Activated gamma-delta T cell treated with anti-CD3 and anti-CD28 coated beads, Interleukin-2, amount 50 U/mL, for 16 hours (primary cell): ENCODE data around the gene CAMK1D.
A peak's percentile ranks its signal among the peaks of the same experiment; 100 is the strongest.

Experiments used
- DNase-seq: peaks from one replicate; pipeline ENCODE4 v3.0.0-alpha.2; 2020; ENCODE audit warnings: low read depth

CAMK1D gene

DNA sequence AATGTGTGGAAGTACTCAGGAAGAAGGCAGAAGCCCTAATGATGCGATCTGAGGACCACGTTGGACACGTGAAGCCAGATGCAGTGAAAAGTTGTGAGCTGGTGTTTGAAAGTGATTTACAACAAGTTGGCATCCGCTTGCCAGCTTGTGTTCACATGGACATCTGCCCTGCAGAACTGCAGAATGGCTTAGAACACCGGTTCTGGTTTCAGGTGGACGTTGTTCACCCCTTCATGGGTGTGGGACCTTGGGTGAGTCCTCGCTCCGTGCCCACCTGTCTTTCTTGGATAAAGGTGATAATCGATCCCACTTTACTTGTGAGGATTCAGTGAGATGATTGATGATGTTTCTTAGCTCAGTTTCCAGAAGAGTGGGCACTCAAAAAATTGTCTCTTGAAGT lies 53.8 kb downstream of the CAMK1D start:
- no peak for DNase-seq

DNA sequence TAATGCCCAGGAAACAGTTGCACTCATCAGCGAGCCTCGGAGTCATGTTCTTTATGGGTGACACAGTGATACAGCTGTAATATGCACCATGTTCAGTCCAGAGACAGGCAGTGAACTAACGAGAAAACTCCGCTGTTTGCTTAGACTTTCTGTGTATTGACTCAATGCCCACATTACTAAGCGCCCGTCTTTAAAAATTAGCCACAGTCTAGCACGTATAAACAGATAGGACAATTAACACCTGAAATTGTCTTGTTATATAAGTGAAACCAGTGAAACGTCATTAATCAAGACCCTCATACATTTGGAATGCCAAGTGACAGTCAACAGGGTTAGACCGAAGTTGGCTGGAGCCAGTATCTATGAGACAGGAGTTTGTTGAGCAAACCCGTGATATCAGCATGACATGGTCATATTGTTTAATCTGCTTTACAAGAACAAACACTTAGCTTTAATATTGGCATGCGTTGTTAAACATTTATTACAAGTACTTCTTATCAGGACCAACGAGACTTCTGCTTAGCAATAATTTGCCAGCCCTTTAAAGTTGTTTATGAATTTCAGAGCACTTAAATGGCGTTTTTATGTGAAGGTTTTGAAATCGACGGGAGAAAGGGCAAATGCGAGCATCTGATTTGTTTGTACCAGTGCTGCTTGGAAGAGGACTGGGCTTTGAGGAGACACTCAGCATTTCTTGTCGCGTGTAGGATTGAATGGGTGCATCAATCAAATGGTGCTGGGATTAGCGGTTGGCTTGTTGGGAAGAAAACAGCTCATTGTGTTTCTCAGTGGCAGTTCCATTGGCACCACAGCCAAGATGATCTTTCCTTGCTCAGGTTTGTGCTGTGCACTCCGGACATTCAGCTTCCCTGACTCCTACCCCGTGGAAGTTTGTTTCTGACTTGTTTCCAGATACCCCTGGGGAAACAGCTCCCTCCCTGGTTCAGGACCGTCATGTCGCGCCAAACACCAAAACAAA lies 56.3 kb downstream of the CAMK1D start:
- no peak for DNase-seq

DNA sequence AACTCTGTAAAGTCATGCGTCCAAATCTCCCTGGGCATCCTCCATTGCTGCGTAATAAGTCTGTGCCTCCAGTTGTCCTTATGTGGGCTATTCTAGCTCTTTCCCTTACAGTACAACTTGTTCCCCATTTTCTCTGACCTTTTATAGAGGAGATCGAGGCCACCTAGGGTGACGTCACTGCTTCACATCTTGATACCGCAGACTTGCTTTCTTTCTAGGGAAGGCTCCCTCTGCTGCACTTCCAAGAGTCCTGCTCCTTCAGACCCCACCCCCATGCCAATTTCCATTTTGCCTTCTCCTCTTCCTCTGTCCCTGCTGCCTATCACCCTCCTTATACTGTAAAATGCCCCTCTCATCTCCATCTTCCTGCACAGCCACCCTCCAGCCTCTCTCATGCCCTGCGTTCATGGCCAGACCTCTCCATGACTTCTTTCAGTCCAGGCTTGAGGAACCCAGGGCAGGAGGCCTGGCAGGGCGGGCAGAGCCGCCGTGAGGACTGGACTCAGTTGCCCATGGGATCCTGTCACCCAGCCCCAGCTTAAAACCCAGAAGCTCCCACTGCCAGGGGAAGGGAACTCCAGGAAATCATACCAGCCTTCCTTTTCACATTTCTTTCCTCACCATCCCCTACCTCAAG lies 57.5 kb downstream of the CAMK1D start:
- no peak for DNase-seq

DNA sequence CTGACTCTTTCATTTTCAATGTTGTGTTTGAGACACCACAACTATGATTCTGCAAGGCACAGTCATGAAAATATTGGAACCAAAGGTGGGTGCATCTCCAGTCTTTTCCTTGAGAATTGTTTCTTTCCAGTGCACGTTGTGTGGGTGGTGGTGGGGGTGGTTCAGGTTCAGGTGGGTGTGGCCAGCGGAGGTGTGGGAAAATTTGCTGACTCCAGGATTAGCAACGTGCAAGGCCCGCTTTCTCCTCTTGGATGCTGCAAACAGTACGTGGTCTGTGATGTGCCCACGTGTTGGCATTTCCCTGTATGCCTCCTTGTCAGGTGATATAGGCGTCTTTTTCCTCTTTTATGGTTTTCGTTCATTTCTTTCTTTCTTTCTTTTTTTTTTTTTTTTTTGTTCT lies 59.1 kb downstream of the CAMK1D start:
- DNase-seq, result no peak

DNA sequence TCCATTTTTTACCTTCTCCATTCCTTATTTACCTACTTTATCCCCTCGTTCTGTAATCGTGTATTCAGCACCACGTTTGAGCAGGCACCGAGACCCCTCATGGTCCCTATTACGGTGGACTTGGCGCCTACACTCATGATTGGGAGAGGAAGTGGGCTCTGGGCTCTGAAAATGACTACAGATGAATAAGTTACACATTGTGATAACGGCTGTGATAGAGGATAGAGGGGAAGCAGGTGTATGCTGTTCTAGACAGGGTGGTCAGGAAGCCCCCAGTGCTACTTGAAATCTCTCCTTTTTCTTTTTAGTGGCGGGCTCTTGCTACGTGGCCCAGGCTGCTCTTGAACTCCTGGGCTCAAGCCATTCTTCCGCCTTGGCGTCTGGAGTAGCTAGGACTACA lies 59.8 kb downstream of the CAMK1D start:
- DNase-seq, result no peak

DNA sequence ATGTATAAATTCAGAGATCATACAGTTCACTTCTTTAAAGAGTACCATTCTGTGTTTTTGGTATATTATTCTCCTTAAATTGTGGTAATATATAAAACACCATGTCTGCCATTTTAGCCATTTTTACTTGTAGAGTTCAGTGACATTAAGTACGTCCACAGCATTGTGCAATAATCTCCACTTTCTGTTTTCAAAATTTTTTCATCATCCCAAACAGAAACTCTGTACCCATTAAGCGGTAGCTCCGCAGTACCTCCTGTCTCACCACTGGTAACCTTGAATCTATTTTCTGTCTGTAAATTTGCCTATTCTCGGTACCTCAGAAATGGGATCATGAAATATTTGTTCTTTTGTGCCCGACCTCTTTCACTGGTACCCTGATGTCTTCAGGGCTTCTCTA lies 60.3 kb downstream of the CAMK1D start:
- DNase-seq, result no peak

DNA sequence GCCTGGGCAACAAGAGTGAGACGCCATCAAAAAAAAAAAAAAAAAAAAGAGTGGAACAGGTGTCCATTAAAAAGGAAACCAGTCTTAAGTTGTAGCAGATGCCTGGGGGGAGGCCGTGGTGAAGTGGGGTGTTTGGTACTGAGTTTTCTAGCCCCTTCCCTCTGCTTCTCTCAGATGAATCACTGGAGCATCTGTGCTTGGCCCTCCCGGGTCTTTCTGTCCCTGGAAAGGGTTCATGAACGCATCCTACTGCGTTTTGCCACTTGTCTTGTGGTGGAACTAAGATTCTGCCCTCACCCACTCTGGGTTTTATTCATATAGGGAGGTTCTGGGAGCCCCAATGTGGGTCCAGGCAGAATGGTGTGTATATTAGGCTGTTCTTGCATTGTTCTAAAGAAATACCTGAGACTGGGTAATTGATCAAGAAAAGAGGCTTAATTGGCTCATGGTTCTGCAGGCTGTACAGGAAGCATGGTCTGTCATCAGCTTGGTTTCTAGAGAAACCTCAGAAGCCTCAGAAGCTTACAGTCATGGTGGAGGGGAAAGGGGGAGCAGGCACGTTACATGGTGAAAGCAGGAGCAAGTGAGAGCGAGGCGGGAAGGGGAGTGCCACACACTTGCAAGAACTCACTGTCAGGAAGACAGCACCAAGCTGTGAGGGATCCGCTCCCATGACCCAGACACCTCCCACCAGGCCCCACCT lies 63.5 kb downstream of the CAMK1D start:
- no peak for DNase-seq

DNA sequence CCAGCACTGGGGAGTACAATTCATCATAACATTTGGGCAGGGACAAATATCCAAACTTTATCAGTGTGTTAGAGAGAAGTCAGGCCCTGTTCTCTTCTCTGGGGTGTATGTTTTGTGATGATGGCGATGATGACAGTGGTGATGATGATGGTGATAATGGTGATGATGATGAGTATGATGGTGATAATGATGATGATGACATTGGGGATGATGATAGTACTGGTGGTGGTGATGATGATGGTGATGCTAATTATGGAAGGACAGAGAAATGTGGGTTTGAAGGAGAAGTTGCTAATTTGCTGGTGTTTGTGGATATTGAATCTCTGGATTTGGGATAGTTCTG lies 64.0 kb downstream of the CAMK1D start:
- no peak for DNase-seq

DNA sequence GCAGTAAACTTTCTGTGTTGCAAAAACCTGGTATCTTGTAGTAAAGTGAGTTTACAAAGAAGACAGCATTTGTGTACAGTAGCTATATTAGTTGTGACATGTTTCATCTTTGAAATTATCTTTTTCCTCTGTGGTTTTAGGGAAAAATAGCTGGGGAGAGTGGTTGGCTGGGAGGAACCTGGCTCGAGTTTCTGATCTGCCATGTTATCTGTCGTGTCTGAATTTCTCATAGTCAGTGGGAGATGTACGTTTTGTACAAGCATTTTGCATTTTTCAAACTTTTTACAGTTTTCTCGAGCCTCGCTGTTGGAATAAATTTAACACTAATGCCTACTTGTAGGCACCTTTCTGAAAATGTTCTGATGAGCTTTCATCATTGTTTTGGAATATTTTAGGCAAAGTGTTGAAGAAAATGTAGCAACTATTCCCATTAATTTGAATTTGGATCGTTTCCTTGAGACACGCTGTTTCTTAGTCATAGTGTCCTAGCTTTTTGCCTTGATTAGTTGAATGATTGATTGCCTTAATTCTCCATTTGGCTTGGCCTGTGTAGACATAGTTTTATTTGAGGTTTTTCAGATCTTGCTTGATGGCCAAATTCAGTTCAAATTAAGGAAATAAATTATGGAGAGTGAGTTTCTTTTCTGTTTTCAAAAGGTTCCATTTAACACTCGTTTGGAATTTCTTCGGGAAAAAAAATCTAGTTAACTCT lies 65.1 kb downstream of the CAMK1D start:
- DNase-seq, result no peak

DNA sequence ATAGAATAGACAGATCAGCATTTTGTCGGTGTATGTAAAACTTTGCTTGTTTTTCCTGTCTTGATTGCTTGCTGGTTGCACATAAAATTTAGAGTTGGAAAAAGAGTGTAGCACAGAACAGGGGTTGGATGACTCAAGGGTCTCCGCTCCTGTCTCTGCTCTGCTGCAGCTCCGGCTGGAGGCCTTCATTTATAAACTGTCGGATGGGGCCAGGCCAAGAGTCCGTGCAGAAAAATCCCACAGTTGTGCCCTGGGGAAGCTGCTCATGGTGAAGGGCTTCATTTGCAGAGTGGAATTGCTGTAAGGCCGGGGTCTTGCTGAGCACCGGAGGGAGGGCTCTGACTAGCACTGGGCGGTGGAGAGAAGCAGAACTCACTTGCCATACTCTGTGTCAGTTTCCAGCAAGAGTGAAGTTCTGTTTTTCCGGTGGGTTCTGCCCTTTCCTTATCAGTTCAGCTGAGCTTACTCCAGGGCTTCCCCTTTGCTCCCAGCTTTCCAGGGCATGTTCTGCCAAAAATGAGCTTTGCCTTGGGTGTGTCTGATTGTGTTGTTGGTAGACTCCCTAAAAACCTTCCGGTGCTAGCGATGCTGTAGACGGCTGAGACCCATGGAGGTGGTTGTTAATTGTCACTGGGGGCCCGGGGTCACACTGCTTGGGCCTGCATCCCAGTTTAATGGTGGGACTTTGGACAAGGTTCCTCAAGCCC lies 67.2 kb downstream of the CAMK1D start:
- no peak for DNase-seq

DNA sequence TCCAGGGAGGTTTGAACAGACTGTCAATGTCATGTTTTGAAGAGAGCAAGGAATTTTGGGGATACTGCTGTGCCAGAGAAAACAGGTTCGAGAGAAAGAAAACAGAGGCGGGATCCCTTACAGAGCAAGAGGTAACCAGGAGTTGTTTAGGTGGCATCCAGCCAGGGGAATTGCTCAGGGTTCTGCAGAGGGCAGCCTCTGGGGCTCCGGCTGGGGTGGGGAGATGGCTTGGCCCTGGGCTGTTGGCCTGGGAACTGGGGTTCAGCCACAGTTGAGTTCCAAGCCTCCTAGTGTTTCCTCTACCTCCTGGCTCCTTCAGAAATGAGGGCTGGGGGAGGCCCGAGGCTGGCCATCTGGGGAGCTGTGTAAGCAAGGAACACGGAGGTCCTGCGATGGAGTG lies 68.0 kb downstream of the CAMK1D start:
- DNase-seq, result no peak

DNA sequence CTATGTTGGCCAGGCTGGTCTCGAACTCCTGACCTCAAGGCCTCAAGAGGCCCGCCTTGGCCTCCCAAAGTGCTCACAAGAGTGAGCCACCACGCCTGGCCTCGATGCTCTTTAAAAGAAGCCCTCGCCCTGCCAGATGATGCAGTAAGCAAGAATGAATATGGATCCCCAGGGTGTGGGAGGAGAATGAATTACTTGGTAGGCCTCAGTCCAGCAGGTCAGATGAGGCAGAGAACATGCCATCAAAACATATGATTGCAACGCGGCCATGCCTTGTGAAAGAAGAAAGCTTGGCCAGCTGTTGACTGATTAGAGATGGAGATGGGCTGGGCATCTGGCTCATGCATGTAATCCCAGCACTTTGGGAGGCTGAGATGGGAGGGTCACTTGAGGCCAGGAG lies 68.7 kb downstream of the CAMK1D start:
- no peak for DNase-seq

DNA sequence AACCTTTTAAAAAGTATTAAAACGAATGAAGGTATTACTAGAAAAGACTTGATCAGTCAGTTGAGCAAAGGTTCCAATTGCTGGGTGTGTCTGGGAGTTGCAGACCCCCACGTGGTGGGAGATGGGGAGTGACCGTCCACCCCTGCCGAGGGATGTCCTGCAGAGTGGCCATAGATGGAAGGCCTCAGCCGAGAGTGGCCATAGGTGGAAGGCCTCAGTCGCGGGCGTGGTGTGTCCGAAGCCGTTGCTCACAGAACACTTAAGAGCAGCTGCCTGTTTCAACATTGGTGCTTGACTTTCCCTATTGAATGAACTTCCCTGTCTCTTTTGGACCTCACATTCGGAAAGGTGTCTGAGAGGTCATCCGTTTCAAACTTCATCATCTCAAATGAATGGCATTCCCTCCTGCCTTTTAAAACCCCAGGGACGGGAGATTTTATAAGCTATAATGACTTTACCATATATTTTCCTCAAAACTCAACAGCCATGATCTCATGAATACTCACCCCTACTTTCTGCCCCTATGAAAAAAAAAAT lies 69.4 kb downstream of the CAMK1D start:
- no peak for DNase-seq

DNA sequence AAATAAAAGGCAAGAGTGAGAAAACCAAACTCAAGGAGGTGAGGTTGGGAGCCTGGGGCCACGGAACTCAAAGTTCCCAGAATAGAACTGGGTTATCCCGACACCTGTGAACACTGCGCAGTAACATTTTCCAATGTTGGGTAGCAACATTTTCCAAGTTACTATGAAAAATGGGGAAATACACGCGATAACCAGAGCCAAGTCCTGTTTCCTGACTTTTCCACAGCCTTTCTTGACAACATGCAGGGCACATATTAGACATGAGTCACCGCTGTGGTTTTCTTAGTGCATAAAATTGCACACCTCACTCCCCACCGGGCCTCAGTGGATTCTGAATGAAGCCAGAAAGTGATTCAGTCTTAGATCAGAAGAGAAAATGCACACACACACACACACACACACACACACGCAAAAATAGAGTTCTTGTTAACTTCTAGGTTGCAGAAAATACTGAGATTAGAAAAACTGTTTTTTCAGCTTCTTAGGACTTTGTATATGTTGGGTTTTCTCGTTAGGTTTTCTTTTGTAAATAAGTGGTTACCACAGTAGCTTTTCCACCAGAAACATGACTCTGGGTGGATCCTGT lies 70.0 kb downstream of the CAMK1D start:
- DNase-seq, result peak; percentile 37

DNA sequence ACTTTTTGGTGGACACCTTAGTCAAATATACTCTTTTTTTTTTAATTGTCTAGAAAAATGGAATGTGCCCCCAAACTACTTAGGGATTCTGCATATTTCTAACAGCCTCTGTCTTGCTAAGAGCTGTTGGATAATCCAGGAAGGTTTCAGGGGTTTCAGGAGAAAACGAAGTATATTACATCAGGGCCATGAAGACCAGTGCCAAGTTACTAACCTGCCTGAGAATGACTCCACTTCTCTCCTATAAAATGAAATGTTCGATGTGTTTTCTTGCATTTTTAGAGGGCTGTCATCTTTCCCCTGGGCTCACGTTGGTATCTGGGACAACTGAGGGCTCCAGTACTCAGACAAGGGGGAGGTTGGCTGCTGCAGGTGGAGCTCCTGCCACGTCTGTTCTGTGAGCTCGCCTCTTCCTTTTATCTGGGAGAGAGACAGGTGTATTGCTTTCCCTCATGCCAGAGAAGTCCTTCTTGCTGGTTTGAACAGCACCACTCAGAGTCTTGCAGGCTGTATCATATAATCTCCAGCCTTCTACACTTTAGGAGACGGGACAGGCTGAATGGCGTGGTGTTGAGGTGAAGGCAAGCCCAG lies 71.3 kb downstream of the CAMK1D start:
- no peak for DNase-seq

DNA sequence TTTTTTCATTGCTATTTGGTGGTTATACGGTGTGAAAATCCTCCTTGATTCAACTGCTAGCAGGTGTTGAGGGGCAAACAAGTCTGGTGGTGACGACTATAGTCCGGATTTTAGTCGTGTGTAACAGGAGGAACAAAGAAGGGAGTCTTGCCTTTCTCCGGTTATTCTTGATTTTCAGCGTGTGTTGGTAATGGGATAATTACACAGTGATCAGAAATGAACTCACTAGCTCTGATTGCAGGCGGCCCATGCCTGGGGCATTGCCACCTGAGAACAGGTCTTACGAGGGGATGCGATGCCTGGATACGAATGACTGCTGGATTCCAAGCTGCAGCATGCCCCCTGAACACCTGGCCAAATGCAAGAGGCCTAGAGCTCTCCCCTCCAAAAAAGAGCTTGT lies 72.8 kb downstream of the CAMK1D start:
- no peak for DNase-seq

DNA sequence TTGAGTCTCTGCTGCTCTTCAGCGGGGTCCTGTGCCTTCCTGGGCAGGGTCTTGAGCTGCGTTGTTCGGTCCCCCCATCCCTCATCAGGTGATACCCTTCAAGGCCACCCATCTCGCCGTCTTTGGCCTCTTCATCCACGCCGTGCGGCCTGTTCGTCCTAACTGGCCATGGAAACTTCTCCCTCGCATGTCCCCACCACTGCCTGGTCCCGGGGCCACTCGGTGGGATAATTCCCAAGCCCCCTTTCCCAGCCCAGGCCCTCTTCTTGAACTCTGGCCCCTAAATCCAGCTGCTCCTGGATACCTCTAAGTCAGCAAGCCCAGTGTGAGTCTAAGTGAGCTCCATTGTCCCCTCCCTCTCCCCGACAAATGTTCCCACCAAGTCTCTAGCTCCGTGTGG lies 74.5 kb downstream of the CAMK1D start:
- no peak for DNase-seq

DNA sequence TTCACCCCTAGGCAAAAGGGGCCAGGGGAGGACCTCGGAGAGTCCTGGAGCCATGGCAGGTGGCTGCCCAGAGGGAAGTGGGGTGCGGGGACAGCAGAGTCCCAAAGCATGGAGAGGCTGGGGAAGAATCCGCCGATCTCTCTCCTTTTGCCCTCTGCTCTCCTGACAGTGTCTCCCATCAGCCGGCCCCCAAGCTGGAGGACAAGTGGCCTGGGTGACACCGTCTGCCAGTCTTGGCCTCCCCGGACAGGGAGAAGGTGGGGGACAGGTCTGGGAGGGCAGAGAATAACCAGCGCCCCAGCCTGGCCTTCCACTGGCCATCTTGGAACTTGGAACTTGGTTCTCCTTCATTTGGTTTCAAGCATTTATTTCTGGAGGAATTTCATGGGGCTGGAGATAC lies 77.9 kb downstream of the CAMK1D start:
- no peak for DNase-seq

DNA sequence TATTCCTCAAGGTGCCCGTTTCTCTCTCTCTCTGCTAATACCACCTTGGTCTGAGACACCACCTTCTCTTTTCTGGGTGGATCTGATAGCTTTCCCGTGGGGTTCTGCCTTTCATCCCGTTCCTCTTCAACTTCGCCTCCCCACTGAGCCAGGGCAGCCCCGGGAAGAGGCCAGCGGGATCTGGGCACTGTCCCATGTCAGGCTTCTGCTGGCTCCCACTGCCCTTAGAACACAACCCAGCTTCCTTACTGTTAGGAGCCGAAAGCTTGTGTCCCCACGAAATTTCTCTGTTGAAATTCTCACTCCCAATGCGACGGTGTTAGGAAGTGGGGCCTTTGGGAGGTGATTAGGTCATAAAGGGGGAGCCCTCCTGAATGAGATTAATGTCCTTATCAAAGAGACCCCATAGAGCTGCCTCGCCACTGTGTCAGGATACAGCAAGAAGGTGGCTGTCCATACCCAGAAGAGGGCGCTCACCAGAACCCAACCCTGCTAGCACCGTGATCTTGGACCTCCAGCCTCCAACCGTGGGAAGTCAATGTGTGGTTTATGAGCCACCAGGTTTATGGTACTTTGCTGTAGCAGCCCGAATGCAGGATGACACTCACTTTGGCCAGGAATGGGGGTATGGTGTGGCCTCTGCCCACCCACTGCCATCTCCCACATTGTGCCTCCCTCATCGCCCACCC lies 79.2 kb downstream of the CAMK1D start:
- DNase-seq, result no peak

DNA sequence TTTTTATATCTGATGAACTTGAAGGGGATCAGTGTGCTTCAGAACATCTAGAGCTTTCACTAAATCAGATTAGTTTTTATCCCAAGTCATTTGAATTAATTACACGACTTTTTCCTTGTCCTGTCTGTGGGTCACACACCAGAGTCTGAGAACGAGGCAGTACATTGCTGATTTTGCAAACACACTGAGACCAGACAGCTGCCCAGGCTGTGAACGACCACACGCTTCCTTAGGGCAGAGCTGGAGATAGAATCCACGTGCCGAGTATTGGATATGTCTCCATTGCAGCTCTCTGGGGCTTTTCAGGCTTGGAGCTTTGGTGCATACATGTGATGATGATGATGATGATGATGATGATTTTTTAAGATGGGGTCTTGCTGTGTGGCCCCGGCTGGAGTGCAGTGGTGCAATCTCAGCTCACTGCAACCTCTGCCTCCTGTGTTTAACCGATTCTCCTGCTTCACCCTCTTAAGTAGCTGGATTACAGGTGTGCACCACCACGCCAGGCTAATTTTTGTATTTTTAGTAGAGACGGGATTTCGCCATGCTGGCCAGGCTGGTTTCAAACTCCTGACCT lies 81.1 kb downstream of the CAMK1D start:
- no peak for DNase-seq
